ENCODE data around the gene MATK. TPM values are rescaled to one million over a fixed set of nuclear protein-coding genes. Genes with fewer than 3 reads are reported as not detected.
A peak's percentile ranks its signal among the peaks of the same experiment; 100 is the strongest.

Gene MATK
- total RNA-seq, 4 donors from 2014 or later: 0.74 to 29.3 (median 3.3) TPM

- TF ChIP-seq CTCF (IDR thresholded peaks at IDR 0.05): no peak
Measured at GRCh38 chr19:3774621-3775373, 11.4 kb downstream of the MATK start.

DNA sequence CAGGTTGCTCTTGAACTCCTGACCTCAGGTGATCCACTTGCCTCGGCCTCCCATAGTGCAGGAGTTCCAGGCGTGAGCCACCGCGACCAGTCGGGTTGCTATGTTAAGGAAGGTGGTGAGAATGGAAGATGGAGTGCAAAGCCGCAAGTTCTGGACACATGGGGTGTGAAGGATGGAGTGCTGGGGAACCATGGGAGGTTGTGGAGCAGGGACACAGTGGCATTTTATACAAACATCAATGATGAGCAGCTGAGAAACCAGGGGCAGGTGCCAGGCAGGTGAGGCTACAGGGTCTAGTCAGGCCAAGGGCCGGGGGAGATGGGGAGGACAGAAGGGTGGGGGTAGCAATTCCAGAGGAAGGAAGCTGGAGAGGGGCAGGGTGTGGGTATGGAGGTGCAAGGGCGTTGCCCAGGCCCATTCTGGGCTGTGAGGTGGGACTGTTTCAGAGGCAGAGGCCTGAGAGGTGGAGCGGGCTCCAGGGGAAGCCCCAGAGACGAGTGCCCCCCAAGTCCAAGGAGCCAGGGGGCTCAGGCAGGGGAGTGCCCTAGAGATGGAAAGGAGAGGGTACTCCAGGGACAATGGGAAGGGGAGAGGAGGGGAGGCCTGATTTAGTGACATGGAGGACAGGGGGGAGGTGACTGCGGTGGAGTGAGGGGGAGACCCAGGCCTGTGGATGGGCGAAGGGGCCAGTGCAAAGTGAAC is 12.2 kb downstream of the MATK start:
- ATAC-seq (ENCODE audit: low FRiP score) (no peak), DNase-seq (ENCODE audit: low spot score) (no peak)
- no peak for TF ChIP-seq CTCF (IDR thresholded peaks at IDR 0.05)

More at GRCh38 chr19:3774621-3775373, 11.4 kb downstream of the MATK start:
- ATAC-seq (ENCODE audit: low FRiP score) (no peak), DNase-seq (ENCODE audit: low spot score) (no peak)

GRCh38 chr19:3771906-3772455 is 14.2 kb downstream of the MATK start, which contains the start of gene RAX2:
TSS of gene RAX2 (minus strand) at chr19:3772228. CDS start at chr19:3771742, 486 bp downstream.
- no peak for TF ChIP-seq CTCF (IDR thresholded peaks at IDR 0.05)
- DNase-seq (ENCODE audit: low spot score): no peak
- ATAC-seq (ENCODE audit: low FRiP score): peak; percentile 20

- ATAC-seq (ENCODE audit: low FRiP score) (no peak), DNase-seq (ENCODE audit: low spot score) (no peak)
- no peak for TF ChIP-seq CTCF (IDR thresholded peaks at IDR 0.05)
Measured at GRCh38 chr19:3771000-3771905, 14.9 kb downstream of the MATK start.

DNA sequence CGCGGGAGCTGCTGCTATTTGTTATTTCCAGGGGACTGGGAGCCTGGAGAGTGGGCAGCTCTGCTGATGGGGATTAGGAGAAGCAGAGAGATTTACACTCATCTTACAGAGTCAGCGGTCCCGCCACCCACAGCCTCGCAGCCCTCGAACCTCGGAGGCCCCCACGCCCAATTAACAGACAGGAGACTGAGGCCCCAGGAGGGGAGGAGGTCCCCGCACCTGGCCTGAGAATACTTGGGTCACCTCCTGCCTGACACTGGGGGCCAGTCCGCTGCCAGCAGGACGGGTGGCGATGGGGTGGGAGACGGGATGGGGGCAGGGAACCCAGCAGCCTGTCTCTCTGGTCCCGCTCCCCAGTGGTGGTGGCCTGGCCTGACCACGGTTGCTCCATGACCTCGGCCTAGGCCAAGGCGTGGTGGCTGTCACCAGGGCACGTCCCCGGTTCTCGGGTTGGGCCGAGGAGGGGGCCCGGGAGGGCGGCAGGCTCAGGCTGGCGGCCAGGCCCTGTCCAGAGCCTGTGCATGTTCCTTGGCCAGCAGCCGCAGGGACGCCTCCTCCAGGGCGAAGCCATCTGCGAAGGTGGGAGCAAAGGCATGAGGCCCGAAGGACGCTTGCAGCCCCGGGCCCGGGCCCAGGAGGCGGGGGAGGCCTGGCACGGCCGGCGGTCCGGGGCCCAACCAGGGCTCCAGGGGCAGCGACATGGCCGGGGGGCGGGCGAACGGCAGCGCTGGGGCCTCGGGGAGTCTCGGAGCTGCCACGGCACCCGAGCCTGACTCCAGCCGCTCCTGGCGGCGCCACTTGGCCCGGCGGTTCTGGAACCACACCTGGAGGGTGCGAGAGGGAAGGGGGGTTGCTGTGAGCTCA is 15.8 kb downstream of the MATK start:
- ATAC-seq (ENCODE audit: low FRiP score): no peak
- no peak for TF ChIP-seq CTCF (IDR thresholded peaks at IDR 0.05)
- no peak for DNase-seq (ENCODE audit: low spot score)

- TF ChIP-seq CTCF (IDR thresholded peaks at IDR 0.05): no peak
- ATAC-seq (ENCODE audit: low FRiP score): no peak
- no peak for DNase-seq (ENCODE audit: low spot score)
Measured at GRCh38 chr19:3769494-3769893, 16.7 kb downstream of the MATK start.

All from omental fat pad (tissue), 4 donors.